Lower lobe of right lung (tissue), 2 donors: ENCODE measurements around the gene MICALL2. TPM values are rescaled to one million over a fixed set of nuclear protein-coding genes. Genes with fewer than 3 reads are reported as not detected.

Experiments
- ATAC-seq, 2 donors: fragments of 200-7000 bp; cut with Tn5 transposase; one replicate each; pipeline ENCODE4 v1.9.1; 2020 to 2022; ENCODE audit warnings: mild to moderate bottlenecking in 2 of 2, moderate library complexity in 2 of 2
- DNase-seq: peaks from one replicate; pipeline ENCODE4 v3.0.0-alpha.2; 2020
- H3K27ac ChIP-seq: fragments of 200-600 bp; one replicate; pipeline ENCODE4 v1.8.0; 2022
- H3K27me3 ChIP-seq: fragments of 200-600 bp; one replicate; pipeline ENCODE4 v1.8.0; 2022; ENCODE audit warnings: low read depth
- H3K36me3 ChIP-seq: fragments of 200-600 bp; one replicate; pipeline ENCODE4 v1.8.0; 2022; ENCODE audit warnings: mild to moderate bottlenecking
- H3K4me1 ChIP-seq: fragments of 200-600 bp; one replicate; pipeline ENCODE4 v1.8.0; 2022
- H3K4me3 ChIP-seq: fragments of 200-600 bp; one replicate; pipeline ENCODE4 v1.8.0; 2022; ENCODE audit warnings: mild to moderate bottlenecking
- H3K9me3 ChIP-seq: fragments of 200-600 bp; one replicate; pipeline ENCODE4 v1.8.0; 2022
- CTCF ChIP-seq: fragments of 200-600 bp; IDR thresholded peaks from one replicate; pipeline ENCODE4 v1.8.0; 2022; ENCODE audit warnings: antibody characterized with exemption, mild to moderate bottlenecking
- intact Hi-C: fragments of 100-400 bp; cut with DNase I; formaldehyde crosslinking; loops from one replicate; pipeline ENCODE4 v1.11.0; 2022
- total RNA-seq: library from RNA; stranded (reverse); fragmentation: NEBNext Ultra II Directional; extraction: Animal tissue kit (Norgen Biotek cat#: 25700); gene quantifications from one replicate; pipeline ENCODE4 v1.2.1, GENCODE V29; 2021
- donor health status: DM: no; HTN: yes; CAD: no; lungs with severe emphysema.

Gene MICALL2
- total RNA-seq, 1 donor from 2014 or later = 28.9 TPM

- Histone ChIP-seq H3K4me1 (no peaks in the 10 kb centered on the region), H3K9me3 (no peaks in the 10 kb centered on the region), H3K27me3 (no peaks in the 10 kb centered on the region), H3K27ac (no peak overlapping the region), H3K36me3 (peaks cover 96% of the 10 kb centered on the region), H3K4me3 (no peak overlapping the region)
- intact Hi-C loops = no loop called here
- TF ChIP-seq CTCF = no peak
- no peak for DNase-seq
- ATAC-seq = no peak
These were observed 35.7 kb upstream of the MICALL2 start for GRCh38 chr7:1494866-1495563.

GRCh38 chr7:1494447-1494846, 35.2 kb upstream of the MICALL2 start:
- DNase-seq = no peak

GRCh38 chr7:1493571-1493970, 34.3 kb upstream of the MICALL2 start:
- H3K4me3 ChIP-seq = no peak overlapping the region
- ATAC-seq (no peak), DNase-seq (no peak)
- TF ChIP-seq CTCF = no peak
- intact Hi-C loops = no loop called here
- H3K27ac ChIP-seq = no peak overlapping the region
- no peaks in the 10 kb centered on the region for H3K27me3 ChIP-seq
- H3K9me3 ChIP-seq = no peaks in the 10 kb centered on the region
- H3K4me1 ChIP-seq = no peaks in the 10 kb centered on the region
- peaks cover 96% of the 10 kb centered on the region for H3K36me3 ChIP-seq

More at GRCh38 chr7:1494447-1494846, 35.2 kb upstream of the MICALL2 start:
- Histone ChIP-seq H3K27me3 (no peaks in the 10 kb centered on the region), H3K36me3 (peaks cover 96% of the 10 kb centered on the region), H3K9me3 (no peaks in the 10 kb centered on the region), H3K4me1 (no peaks in the 10 kb centered on the region), H3K4me3 (no peak overlapping the region), H3K27ac (no peak overlapping the region)
- ATAC-seq = no peak
- intact Hi-C loops = no loop called here
- no peak for TF ChIP-seq CTCF

- H3K4me1 ChIP-seq = no peaks in the 10 kb centered on the region
- H3K27ac ChIP-seq = no peak overlapping the region
- no peak overlapping the region for H3K4me3 ChIP-seq
- TF ChIP-seq CTCF = no peak
- ATAC-seq (no peak), DNase-seq (no peak)
- no peaks in the 10 kb centered on the region for H3K27me3 ChIP-seq
- no peaks in the 10 kb centered on the region for H3K9me3 ChIP-seq
- intact Hi-C loops = no loop called here
- H3K36me3 ChIP-seq = peaks cover 97% of the 10 kb centered on the region
These were observed 33.9 kb upstream of the MICALL2 start for GRCh38 chr7:1493129-1493528.

GRCh38 chr7:1492640-1493039, 33.4 kb upstream of the MICALL2 start:
- Histone ChIP-seq H3K4me1 (no peaks in the 10 kb centered on the region), H3K36me3 (peaks cover 97% of the 10 kb centered on the region), H3K27ac (no peak overlapping the region), H3K9me3 (no peaks in the 10 kb centered on the region), H3K27me3 (no peaks in the 10 kb centered on the region), H3K4me3 (no peak overlapping the region)
- no peak for ATAC-seq
- no peak for TF ChIP-seq CTCF
- intact Hi-C loops = no loop called here
- DNase-seq = no peak
